Measurements from ENCODE around the gene MCTP1.
A peak's percentile ranks its signal among the peaks of the same experiment; 100 is the strongest.

Gene MCTP1

DNA sequence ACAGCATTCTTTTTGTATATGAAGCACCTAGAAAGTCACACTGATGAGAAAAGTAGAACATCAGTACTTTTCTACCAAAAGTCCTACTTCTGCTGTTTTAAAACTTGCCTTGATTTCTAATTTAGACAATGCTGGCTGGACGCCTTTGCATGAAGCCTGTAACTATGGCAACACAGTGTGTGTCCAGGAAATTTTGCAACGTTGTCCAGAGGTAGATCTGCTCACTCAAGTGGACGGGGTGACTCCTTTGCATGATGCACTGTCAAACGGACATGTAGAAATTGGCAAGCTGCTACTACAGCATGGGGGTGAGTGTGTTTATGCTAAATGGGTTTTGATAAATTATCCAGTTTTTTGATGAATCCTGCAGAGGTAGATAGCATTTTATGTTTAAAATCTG, 592.9 kb downstream of the MCTP1 start:
- no peak for TF ChIP-seq TEAD4 (IDR thresholded peaks at IDR 0.05)
- TF ChIP-seq CREB1 (IDR thresholded peaks at IDR 0.05; ENCODE audit: low read depth): no peak
- TF ChIP-seq NFIC (IDR thresholded peaks at IDR 0.05): peak; percentile 53
- no peak for TF ChIP-seq TCF12 (IDR thresholded peaks at IDR 0.05; ENCODE audit: low read depth)
- TF ChIP-seq FOXM1 (IDR thresholded peaks at IDR 0.05; ENCODE audit: borderline replicate concordance, low read depth): no peak
- peak; percentile 94 for TF ChIP-seq CEBPB (IDR thresholded peaks at IDR 0.05)

DNA sequence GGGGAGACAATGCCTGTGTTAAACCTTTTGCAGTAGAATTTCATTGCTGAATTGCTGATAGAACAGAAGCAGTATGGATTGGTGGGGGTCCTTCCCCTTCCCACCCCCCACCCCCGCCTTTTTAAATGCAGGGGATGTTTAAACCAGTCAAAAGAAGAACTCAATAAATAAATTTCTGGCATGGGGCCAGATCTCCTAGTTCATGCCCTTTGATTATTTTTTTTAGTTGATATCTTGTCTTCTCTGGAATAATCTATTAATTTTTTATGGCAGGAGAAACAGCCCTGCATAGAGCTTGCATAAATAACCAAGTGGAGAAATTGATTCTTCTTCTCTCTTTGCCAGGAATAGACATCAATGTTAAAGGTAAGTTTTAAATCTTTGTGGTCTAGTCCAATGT, 593.6 kb downstream of the MCTP1 start:
- TF ChIP-seq, protein P1, sequence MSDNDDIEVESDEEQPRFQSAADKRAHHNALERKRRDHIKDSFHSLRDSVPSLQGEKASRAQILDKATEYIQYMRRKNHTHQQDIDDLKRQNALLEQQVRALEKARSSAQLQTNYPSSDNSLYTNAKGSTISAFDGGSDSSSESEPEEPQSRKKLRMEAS (IDR thresholded peaks at IDR 0.05): no peak
- peak; percentile 55 for TF ChIP-seq NFIC (IDR thresholded peaks at IDR 0.05)

DNA sequence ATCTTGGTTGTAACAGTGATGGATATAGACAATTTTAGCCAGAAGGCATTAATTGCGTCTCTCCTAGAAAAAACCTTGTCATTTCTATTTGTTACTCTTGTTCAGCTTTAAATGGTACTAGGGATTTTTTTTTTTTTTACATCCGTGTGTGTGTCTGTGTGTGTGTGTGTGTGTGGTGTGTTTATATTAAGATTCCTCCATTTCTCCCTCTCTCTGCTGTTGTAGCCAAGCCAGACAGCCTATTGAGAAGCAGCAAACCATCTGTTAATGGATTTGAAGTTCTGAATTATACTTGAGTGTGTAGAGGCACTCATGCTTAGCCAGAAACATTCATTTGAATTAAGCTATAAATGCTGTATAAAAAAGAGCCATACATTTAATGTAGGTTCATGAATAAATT, 594.1 kb downstream of the MCTP1 start:
- TF ChIP-seq EP300 (IDR thresholded peaks at IDR 0.05; ENCODE audit: borderline replicate concordance) (no peak), TAF1 (IDR thresholded peaks at IDR 0.05; ENCODE audit: low read depth) (no peak), CREB1 (IDR thresholded peaks at IDR 0.05; ENCODE audit: low read depth) (no peak), TEAD4 (IDR thresholded peaks at IDR 0.05) (no peak), EGR1 (IDR thresholded peaks at IDR 0.05) (no peak), ZBTB7A (IDR thresholded peaks at IDR 0.05; ENCODE audit: low read depth) (no peak), TCF12 (IDR thresholded peaks at IDR 0.05; ENCODE audit: low read depth) (no peak), YY1 (IDR thresholded peaks at IDR 0.05; ENCODE audit: low read depth) (no peak)
- TF ChIP-seq, protein P1 (IDR thresholded peaks at IDR 0.05): no peak

DNA sequence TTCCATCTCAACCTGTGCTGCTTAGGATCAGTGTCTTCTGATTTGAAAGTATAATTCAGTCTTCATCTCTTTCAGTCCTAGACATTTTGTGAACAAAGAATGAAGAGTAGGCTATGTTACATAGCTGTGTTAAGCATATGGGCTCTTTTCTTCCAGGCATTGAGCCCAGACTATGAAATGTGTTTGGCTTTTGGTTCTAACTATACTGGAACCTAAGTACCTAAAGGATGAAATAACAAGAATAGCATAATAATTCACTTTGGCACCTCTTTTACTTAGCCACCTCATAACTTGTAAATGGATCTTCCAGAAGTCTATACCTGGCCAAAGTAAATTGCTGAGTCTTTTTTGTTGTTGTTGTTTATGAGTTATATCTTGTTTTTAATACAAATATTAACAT, 595.0 kb downstream of the MCTP1 start:
- TF ChIP-seq FOXM1 (IDR thresholded peaks at IDR 0.05; ENCODE audit: borderline replicate concordance, low read depth): no peak
- TF ChIP-seq, protein P2, sequence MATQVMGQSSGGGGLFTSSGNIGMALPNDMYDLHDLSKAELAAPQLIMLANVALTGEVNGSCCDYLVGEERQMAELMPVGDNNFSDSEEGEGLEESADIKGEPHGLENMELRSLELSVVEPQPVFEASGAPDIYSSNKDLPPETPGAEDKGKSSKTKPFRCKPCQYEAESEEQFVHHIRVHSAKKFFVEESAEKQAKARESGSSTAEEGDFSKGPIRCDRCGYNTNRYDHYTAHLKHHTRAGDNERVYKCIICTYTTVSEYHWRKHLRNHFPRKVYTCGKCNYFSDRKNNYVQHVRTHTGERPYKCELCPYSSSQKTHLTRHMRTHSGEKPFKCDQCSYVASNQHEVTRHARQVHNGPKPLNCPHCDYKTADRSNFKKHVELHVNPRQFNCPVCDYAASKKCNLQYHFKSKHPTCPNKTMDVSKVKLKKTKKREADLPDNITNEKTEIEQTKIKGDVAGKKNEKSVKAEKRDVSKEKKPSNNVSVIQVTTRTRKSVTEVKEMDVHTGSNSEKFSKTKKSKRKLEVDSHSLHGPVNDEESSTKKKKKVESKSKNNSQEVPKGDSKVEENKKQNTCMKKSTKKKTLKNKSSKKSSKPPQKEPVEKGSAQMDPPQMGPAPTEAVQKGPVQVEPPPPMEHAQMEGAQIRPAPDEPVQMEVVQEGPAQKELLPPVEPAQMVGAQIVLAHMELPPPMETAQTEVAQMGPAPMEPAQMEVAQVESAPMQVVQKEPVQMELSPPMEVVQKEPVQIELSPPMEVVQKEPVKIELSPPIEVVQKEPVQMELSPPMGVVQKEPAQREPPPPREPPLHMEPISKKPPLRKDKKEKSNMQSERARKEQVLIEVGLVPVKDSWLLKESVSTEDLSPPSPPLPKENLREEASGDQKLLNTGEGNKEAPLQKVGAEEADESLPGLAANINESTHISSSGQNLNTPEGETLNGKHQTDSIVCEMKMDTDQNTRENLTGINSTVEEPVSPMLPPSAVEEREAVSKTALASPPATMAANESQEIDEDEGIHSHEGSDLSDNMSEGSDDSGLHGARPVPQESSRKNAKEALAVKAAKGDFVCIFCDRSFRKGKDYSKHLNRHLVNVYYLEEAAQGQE (IDR thresholded peaks at IDR 0.05; ENCODE audit: low read depth): no peak
- no peak for TF ChIP-seq RAD21 (IDR thresholded peaks at IDR 0.05; ENCODE audit: low read depth)
- no peak for TF ChIP-seq TAF1 (IDR thresholded peaks at IDR 0.05; ENCODE audit: low read depth)
- TF ChIP-seq NFIC (IDR thresholded peaks at IDR 0.05): no peak
- no peak for TF ChIP-seq CEBPB (IDR thresholded peaks at IDR 0.05)
- TF ChIP-seq CREB1 (IDR thresholded peaks at IDR 0.05; ENCODE audit: low read depth): no peak

DNA sequence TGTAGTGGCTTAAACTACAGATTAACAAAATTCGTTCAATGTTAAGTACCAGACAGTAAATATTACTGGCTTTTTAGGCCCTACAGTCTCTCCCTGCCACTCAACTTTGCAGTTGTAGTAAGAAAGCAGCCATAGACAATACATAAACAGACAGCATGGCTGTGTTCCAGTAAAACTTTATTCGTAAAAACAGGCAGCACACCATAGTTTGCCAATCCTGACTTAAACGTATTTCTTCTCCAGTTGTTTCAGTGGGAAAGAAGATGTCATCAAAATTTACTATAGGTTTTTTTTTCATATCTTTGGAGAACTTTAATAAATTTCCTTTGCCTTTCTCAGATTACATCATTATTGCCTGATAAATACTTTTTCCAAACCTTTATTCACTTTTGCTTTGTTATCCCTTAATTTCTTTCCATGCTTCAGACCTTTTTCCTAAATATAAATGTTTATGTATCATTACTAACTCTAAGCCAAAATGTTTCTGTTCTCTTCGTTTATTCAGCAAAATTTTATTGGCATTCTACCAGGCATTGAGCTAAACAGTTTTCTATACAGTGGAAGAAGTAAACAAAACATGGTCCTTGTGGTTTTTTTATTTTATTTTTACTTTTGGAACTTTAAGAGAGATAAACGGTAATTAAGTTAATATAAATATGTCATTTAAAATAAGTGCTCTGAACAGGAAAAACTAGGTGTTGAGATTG, 601.9 kb downstream of the MCTP1 start:
- TF ChIP-seq CREB1 (IDR thresholded peaks at IDR 0.05; ENCODE audit: low read depth) (no peak), FOXM1 (IDR thresholded peaks at IDR 0.05; ENCODE audit: borderline replicate concordance, low read depth) (no peak), TCF12 (IDR thresholded peaks at IDR 0.05; ENCODE audit: low read depth) (no peak), ZBTB7A (IDR thresholded peaks at IDR 0.05; ENCODE audit: low read depth) (no peak), NFIC (IDR thresholded peaks at IDR 0.05) (no peak), TAF1 (IDR thresholded peaks at IDR 0.05; ENCODE audit: low read depth) (no peak), RAD21 (IDR thresholded peaks at IDR 0.05; ENCODE audit: low read depth) (no peak), EP300 (IDR thresholded peaks at IDR 0.05; ENCODE audit: borderline replicate concordance) (no peak), YY1 (IDR thresholded peaks at IDR 0.05; ENCODE audit: low read depth) (no peak), EGR1 (IDR thresholded peaks at IDR 0.05) (no peak)
- TF ChIP-seq, protein P1 (IDR thresholded peaks at IDR 0.05): no peak
- TF ChIP-seq, protein P3, sequence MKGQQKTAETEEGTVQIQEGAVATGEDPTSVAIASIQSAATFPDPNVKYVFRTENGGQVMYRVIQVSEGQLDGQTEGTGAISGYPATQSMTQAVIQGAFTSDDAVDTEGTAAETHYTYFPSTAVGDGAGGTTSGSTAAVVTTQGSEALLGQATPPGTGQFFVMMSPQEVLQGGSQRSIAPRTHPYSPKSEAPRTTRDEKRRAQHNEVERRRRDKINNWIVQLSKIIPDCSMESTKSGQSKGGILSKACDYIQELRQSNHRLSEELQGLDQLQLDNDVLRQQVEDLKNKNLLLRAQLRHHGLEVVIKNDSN (IDR thresholded peaks at IDR 0.05): no peak
- TF ChIP-seq, protein P2 (IDR thresholded peaks at IDR 0.05; ENCODE audit: low read depth): no peak

DNA sequence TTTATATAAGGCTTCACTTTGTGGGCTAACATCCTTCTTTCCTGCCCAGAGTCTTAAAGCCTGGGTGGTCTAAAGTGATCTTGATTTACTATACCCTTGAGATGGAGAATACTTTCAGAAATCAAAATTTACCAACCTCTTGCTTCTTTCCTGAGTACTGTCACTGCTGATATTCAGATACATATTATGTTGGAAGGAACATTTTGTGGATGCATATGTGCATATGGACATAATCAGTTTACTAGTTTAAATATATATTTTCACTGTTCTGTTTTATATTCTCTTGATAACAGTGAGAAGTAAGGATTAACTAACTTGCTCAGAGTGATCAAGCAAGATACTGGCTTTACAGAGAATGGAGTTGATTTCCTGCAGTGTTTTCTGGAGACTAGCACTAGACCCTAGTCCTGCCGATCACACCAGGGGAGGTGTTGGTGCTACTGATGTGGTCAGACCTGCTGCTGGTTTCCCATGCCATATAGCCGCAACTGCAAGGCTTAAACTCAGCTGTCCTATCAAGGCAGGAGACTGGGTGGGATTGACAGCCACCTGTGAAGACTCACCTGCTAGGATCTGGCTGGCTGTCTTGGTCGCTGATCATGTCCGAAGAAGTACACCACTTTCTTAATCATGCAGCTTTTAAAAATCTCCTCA, 608.8 kb downstream of the MCTP1 start:
- TF ChIP-seq YY1 (IDR thresholded peaks at IDR 0.05; ENCODE audit: low read depth): no peak
- TF ChIP-seq TAF1 (IDR thresholded peaks at IDR 0.05; ENCODE audit: low read depth): no peak
- no peak for TF ChIP-seq CREB1 (IDR thresholded peaks at IDR 0.05; ENCODE audit: low read depth)
- TF ChIP-seq, protein P3 (IDR thresholded peaks at IDR 0.05): no peak
- TF ChIP-seq TCF12 (IDR thresholded peaks at IDR 0.05; ENCODE audit: low read depth): no peak
- no peak for TF ChIP-seq FOXM1 (IDR thresholded peaks at IDR 0.05; ENCODE audit: borderline replicate concordance, low read depth)
- TF ChIP-seq CEBPB (IDR thresholded peaks at IDR 0.05): no peak
- no peak for TF ChIP-seq NFIC (IDR thresholded peaks at IDR 0.05)
- no peak for TF ChIP-seq RAD21 (IDR thresholded peaks at IDR 0.05; ENCODE audit: low read depth)
- no peak for TF ChIP-seq ZBTB7A (IDR thresholded peaks at IDR 0.05; ENCODE audit: low read depth)
- TF ChIP-seq, protein P2 (IDR thresholded peaks at IDR 0.05; ENCODE audit: low read depth): no peak
- TF ChIP-seq, protein P1 (IDR thresholded peaks at IDR 0.05): no peak
- no peak for TF ChIP-seq EP300 (IDR thresholded peaks at IDR 0.05; ENCODE audit: borderline replicate concordance)
- TF ChIP-seq TEAD4 (IDR thresholded peaks at IDR 0.05): no peak
- no peak for TF ChIP-seq EGR1 (IDR thresholded peaks at IDR 0.05)
